SW 1271 (cell line): ENCODE data around the gene ARID1B.

Experiments used
- DNase-seq, 2 experiments: peaks; one replicate each; lab custom pipeline; 2025; lab: John Stamatoyannopoulos, UW

The ARID1B gene

DNA sequence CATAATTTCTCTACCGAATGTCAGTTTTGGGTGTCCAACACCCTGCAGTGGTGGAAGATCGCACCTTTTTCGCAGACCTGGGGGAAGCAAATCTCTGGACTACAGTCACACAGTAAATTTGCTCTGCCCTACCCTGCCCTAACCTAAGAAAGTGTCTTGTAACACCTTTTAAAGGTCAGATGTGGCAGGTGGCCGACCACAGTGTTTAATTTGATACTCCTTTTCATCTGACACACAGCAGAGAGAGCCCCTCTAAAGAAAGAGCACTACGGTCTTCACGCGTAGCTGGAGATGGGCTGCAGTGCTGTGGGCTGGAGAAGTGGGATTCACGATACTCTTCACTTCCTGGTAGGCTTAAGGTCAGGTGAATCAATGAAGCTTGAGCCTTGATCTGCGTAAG lies 436.2 kb downstream of the ARID1B start:
- no peak for DNase-seq

GRCh38 chr6:157213907-157214565 lies 436.9 kb downstream of the ARID1B start:
- no peak for DNase-seq

GRCh38 chr6:157215717-157216116 lies 438.5 kb downstream of the ARID1B start:
- no peak for DNase-seq

DNA sequence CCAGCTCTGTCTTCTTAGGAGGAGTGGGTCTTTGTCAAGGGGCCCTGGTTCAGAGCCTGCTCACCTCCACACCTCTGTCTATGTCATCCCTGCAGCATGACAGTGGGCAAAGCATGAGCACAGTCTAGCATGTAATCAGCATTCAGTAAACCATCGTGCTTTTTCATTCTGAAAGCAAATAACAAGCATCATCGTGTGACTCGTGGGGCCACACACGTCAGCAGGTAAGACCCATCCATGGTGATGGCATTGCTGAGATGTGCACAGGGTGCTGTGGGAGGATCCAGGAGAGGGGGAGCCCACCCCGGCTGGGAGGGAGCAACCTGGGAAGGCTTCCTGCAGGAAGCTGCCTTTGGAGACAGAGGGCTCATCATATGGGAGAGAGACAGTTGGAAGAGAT lies 439.4 kb downstream of the ARID1B start:
- DNase-seq = no peak

DNA sequence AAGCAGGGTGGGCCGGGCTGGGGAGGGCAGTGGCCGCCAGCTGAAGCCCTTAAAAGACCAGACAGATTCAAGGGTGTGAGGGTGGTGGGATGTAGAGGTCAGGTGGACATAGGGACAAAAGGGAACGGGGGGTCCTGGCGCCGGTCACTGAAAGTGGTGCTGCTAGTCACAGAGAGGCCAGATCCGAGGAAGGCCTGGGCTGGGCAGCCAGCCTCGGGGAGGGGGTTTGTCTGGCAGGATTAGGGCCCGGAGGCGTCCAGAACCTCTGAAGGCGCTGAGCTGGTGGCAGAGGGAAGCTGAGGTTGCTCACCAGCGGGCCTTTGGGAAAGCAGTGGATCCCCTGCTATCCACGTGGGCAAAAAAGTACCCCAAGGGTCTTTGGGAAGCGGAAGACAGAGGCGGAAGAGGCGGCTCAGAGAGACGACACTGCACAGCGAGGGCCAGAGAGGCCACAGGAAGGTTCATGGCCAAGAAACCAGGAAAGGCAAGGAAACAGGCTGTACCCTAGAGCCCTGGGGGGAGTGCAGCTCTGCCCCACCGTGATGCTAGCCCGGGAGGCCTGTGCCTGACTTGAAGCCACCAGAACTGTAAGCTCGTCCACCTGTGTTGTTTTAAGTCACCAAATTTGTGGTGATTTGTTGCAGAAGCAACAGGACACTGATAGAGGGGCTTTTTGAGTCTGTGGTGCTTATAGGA lies 440.2 kb downstream of the ARID1B start:
- DNase-seq = no peak

DNA sequence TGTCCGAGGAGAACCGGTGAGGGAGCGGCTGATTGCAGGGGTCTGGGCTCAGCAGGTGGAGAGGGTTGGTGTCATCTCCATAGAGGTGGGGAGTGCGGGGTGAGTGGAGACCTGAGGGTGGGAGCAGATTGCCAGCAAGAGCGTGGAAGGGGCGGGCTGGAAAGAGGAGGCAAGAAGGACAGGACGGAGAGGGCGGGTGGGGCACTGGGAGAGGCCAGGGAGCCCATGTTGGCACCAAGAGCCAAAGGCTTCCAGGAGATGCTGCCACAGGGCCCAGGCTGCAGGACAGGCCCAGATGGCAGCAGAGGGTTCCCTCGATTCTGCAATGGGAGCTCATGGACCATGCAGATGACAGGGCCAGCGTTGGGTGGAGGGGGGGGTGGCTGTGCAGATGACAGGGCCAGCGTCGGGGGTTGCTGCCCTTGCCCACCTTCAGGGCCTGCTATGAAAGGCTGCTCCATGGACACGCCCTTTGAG lies 440.8 kb downstream of the ARID1B start:
- no peak for DNase-seq

DNA sequence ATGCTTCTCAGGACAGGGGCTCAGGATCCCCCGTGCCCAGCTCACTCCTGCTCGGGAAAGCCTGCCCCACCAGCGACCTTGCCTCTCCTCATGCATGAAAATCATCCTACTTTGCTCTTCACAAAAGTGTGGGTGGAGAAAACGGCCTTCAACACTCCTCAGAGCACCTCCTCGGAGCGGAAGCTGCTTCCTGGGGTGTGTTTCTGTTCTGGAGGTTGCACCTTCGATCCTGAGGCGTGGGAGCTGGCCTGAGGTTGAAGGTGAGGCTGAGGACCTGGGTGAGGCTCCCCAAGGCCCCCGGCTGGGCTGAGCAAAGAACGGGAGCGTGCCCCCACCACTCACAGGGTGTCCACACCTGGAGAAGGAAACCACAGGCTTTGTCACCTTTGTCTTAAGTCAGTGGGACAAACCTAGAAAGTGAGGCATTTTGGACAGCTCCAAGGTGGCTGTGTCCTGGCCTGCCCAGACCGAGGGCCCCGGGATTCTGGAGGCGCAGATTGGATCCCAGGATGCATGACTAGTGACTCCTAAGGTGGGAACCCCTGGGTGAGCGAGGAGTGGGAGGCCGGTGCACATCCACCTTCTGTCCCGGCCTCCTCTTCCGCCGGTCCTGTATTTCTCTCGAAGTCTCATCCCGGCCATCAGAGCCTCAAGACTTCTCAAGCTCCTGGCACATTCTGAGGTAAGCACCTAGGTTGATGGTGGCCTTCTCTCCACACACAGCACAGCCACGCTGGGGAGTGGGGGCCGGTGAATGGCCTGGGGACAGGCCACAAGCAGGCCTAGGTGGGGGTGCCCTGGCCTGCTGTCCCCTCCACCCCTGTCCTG lies 441.4 kb downstream of the ARID1B start:
- no peak for DNase-seq

DNA sequence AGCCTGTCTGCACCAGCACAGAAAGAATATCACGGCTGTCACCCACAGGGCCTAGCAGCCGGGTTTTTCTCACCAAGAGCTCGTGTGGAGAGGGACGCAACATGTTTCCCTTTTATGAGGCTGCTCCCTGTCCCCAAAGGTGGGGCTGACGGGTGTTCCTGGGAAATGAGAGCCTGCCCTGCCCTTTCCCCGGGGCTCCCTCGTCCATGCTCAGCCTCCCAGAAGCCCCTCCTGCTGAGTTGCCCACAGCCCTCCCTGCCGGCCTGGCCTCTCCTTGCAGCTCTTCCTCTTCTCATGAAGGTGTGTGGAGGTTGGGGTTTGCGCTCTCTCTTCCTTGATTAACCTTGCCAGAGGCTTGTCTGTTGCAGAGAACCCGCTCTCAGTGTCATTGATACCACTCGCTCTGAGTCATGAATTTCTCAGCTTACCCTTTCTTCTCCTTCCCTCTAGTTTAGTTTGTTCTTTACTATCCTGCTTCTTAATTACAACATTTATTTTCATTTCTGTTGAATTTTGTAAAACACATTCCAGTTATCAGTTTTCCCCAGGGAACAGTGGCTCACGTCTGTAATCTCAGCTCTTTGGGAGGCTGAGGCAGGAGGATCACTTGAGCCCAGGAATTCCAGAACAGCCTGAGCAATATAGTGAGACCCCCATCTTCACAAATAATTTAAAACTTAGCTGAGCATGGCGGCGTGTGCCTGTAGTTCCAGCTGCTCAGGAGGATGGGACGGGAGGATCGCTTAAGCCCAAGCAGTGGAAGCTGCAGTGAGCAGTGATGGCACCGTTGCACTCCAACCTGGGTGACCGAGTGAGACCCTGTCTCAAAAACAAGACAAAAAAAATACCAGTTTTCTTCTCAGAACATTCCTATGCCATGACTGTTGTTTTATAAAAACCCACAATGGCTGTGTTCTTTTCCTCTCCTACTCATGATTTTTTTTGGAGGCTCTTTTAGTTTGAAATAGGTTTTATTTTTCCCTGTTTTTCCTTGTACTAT lies 442.3 kb downstream of the ARID1B start:
- DNase-seq = no peak

DNA sequence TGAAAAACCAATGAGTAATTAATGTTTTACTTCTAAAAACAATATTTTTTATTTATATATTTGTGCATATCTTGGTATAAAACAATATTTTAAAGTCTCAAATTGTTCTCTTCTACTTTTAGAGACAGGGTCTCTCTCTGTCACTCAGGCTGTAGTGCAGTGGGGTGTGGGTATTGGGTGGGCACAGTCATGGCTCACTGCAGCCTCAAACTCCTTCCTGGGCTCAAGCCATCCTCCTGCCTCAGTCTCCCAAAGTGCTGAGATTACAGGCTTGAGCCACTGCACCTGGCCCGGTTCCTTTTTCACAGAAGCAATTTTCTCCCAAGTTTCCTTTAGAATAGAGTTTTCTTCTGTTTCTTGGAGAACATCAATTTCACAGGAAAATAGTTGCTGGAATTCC lies 443.3 kb downstream of the ARID1B start:
- DNase-seq = no peak

DNA sequence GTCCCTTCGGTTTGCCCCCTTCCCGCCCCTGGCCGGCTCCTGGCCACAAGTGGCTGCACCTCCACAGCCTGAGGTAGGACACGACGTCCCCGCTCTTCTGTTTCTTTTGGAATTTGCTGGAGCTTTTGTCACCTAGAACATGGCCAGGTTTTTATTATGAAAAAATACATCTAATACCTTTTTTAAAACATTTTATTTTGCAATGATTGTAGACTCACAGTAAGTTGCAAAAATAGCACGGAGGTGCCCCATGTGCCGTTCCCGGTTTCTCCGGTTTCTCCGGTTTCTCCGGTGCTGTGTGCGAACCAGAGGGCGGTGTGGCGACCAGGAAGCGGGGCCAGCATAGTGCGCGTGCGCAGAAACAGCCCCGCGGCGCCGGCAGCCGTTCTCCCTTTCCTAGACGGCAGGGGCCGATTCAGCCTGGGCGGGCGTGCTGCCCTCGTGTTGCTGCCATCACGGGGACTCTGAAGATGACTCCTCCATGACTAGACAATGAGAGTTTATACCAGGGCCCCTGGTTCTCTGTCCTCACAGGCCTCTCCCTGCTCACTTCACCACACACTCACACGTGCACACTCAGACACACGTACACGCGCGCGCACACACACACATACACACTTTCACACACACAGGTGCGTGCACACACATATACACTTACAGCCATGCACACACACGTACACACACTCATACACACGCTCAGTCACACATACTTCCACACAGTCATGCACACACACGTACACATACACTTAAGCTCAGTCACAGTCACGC lies 444.1 kb downstream of the ARID1B start:
- peak; percentile 17 to 71 for DNase-seq

- no peak for DNase-seq
These were observed 444.6 kb downstream of the ARID1B start for GRCh38 chr6:157221817-157222175.

DNA sequence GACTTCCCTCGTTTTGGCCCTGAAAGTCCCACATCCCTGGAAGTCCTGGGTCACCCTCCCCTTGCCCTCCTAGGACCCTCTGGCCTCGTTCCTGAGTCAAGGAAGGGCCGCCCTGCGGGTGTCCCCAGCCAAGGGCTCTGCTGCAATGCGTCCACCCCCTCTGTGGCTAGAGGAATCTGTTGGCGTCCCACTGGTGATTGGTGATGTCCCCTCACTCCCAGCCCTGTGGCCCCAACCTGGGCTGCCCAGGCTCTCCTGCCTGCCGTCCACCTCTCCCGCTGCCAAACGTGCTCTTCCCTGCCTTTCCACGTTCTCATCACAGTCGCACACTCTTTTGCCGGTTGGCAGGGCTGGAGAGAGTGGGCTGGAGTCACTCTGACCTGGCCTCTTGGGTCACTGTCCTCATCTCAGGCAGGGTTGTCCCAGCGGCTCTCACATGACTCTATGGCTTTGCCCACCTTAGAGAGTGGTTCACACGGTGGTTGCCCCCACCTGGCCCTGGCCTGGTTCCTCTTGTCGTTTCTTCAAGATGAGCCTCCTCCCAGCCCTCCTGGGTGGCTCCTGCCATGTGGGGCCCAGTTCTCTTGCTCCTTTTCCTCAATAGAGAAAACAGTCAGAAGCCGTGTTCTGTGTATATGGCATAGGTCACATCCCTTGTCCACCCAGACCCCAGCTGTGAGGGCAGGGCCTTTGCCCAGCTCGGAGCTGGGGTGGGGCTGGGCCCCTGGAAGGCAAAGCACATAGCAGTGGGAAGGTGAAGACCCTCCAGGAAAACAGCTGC lies 445.2 kb downstream of the ARID1B start:
- DNase-seq = no peak

DNA sequence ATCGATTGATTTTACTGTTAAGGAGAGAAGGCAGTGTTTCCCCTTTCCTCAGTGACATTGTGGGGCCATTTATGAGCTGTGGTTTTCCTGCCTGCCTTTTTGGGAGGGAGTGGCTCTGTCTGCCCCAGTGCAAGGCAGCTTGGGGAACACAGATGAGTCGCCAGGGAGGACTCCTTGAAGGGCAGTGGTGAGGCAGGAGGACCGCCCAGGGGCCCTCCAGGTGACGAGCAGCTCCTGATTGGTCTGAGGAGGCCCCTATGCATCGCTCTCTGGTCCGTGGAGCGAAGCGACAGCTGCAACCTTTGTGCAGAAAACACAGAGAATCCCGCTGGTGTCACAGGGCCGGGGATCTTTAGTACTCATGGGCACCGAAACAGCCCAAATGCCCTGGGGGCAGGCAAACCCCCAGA lies 445.8 kb downstream of the ARID1B start:
- DNase-seq = no peak

DNA sequence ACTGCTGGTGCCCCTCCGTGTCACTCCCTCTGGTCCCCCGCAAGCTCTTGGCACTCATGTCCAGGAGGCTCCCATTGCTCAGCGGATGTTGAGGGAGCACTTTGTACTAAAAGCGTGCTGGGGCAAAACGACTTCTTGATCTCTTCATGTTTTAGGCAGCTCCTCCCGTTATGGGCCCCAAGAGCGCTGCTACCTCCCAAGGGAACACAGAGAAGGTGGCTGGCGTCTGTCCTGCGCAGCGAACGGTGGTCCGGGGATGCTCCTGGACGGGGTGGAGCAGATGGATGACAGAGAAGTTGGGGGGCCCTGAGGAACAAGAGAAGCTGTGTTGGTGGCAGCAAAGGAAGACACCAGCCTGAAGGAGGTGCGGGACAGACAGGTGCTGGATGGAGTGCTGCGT lies 446.3 kb downstream of the ARID1B start:
- DNase-seq = no peak

DNA sequence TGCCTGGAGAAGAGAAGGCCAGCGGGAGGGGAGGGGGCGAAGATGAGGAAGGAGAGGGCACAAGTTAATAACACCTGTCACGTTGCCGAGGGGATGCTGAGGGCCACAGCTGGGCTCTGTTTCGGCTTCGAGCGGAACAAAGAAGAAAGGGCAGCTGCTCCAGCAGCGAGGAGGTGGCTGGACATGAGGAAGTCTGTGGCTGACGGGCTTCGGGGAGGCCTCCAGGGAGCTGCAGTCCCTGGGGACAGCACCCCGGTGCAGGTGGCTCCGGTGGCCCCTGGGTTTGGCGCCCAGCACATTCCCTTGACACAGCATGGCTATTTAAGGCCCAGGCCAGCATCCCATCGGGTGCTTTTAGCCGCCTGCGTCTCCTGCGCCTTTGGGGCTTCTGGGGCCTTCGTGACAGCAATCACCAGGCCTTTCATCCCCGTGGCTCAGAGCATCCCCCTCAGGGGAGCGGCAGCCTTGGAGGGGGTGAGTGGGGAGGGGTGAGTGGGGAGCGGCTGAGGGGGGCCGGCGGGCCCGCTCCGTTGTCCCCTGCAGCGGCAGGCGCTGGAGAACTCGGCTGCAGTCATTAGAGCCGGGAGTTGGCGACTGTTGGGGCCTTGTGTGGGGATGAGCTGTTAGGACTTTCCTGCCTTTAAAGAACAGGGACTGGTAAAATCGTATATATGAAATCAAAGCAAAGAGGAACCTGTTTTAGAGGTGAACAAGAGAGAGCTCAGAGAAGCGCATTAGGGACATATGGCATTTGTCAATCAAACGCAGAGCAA lies 447.2 kb downstream of the ARID1B start:
- no peak for DNase-seq

- DNase-seq = no peak
These were observed 447.9 kb downstream of the ARID1B start for GRCh38 chr6:157224951-157225574.

- no peak for DNase-seq
These were observed 448.4 kb downstream of the ARID1B start for GRCh38 chr6:157225575-157225995.

GRCh38 chr6:157226026-157226625 lies 448.9 kb downstream of the ARID1B start:
- no peak for DNase-seq
